G401.6 (cell line): ENCODE results near the gene ADGRD1.
"Not testable (repeated sequence)": the region's sequence is repeated elsewhere in the genome, so short reads cannot be mapped to it uniquely, and the experiment has no call there.

ENCODE experiments used
- FAIRE-seq: peaks from 2 replicates; lab custom pipeline; 2012; peaks lifted over from hg19 to GRCh38; lab: Jason Lieb, UNC

ADGRD1 gene

GRCh38 chr12:130953771-130954543 is at the start of gene ADGRD1:
TSS of gene ADGRD1 (plus strand) at chr12:130953907. CDS start at chr12:130954466, 559 bp downstream.
- no peak for FAIRE-seq

- no peak for FAIRE-seq
Observed at GRCh38 chr12:130904064-130904463, 49.6 kb upstream of the ADGRD1 start.

GRCh38 chr12:130904936-130905455 is 48.7 kb upstream of the ADGRD1 start:
- FAIRE-seq = not testable (repeated sequence)

GRCh38 chr12:130909111-130909510 is 44.6 kb upstream of the ADGRD1 start:
- FAIRE-seq = no peak

- no peak for FAIRE-seq
Observed at GRCh38 chr12:130911193-130911592, 42.5 kb upstream of the ADGRD1 start.

- FAIRE-seq = no peak
Observed at GRCh38 chr12:130911933-130912332, 41.8 kb upstream of the ADGRD1 start.

- FAIRE-seq = no peak
Observed at GRCh38 chr12:130916241-130916911, 37.3 kb upstream of the ADGRD1 start.

GRCh38 chr12:130917607-130918006 is 36.1 kb upstream of the ADGRD1 start:
- no peak for FAIRE-seq

- no peak for FAIRE-seq
Observed at GRCh38 chr12:130919086-130919485, 34.6 kb upstream of the ADGRD1 start.

GRCh38 chr12:130920119-130920703 is 33.5 kb upstream of the ADGRD1 start:
- no peak for FAIRE-seq

- no peak for FAIRE-seq
Observed at GRCh38 chr12:130920723-130921381, 32.9 kb upstream of the ADGRD1 start.

- FAIRE-seq = no peak
Observed at GRCh38 chr12:130922511-130922953, 31.2 kb upstream of the ADGRD1 start.

- no peak for FAIRE-seq
Observed at GRCh38 chr12:130924966-130925665, 28.6 kb upstream of the ADGRD1 start.

- FAIRE-seq = no peak
Observed at GRCh38 chr12:130925666-130926015, 28.1 kb upstream of the ADGRD1 start.

GRCh38 chr12:130929363-130929762 is 24.3 kb upstream of the ADGRD1 start:
- FAIRE-seq = no peak

GRCh38 chr12:130932061-130932930 is 21.4 kb upstream of the ADGRD1 start:
- no peak for FAIRE-seq

GRCh38 chr12:130933269-130933995 is 20.3 kb upstream of the ADGRD1 start:
- no peak for FAIRE-seq

GRCh38 chr12:130934753-130935152 is 19.0 kb upstream of the ADGRD1 start:
- no peak for FAIRE-seq

- no peak for FAIRE-seq
Observed at GRCh38 chr12:130936561-130936960, 17.1 kb upstream of the ADGRD1 start.

- FAIRE-seq = no peak
Observed at GRCh38 chr12:130937063-130937462, 16.6 kb upstream of the ADGRD1 start.
